OCI-LY7 (cell line): ENCODE results near the gene NAT9.

Source experiments
- CTCF ChIP-seq: fragments of 200-600 bp; sonication (generic); conservative IDR thresholded peaks from 2 replicates; pipeline ENCODE4 v1.5.1; 2014; ENCODE audit warnings: mild to moderate bottlenecking, antibody characterized with exemption, low read length, moderate library complexity, mixed read lengths
- EZH2phosphoT487 ChIP-seq: fragments of 200-600 bp; sonication (generic); IDR thresholded peaks from 2 replicates; pipeline ENCODE4 v1.6.1; 2018; ENCODE audit warnings: low read depth, borderline replicate concordance, mild to moderate bottlenecking, mixed run types, antibody characterized with exemption, low read length, moderate library complexity, mixed read lengths

DNA sequence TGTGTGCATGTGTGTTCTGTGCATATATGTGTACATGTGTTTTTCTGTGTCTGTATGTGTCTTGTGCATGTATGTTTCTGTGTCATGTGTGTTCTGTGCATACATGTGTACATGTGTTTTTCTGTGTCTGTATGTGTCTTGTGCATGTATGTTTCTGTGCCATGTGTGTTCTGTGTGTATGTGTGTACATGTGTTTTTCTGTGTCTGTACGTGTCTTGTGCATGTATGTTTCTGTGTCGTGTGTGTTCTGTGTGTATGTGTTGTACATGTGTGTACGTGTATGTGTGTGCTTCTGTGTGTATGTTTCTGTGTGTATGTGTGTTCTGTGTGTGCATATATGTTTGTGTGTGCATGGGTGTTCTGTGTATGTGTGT lies 47.5 kb downstream of the NAT9 start:
- TF ChIP-seq CTCF = no peak
- TF ChIP-seq EZH2phosphoT487 = no peak
